ENCODE measurements around the gene RAB1B.

DNA sequence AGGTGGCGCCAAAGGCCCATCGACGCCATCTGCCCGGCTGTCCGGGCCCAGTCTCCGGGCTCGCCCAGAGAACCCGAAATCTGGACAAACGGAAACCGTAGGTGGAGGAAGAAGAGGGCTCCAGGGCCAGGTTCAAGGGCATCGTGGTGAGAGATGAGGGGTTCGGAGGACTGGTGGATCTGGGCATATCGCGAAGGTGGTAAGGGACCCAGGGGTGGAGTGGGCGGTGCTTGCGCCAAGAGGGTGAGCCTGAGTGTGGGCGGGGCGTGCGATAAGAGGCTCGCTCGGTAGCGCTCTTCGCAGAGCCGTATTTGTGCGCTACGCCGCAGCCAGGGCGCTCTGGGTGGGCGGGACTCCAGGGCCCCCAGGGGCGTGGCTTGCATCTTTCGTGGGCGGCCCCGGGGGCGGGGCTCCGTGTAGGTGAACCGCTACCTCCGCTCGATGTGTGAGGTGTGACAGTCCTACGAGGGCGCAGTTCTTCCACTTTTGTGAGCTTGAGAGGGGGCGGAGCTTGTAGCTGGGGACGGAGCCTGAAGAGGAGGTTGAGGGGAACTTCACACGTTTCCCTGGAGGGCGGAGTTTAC lies 43.6 kb downstream of the RAB1B start:
- TF ChIP-seq, protein P1, sequence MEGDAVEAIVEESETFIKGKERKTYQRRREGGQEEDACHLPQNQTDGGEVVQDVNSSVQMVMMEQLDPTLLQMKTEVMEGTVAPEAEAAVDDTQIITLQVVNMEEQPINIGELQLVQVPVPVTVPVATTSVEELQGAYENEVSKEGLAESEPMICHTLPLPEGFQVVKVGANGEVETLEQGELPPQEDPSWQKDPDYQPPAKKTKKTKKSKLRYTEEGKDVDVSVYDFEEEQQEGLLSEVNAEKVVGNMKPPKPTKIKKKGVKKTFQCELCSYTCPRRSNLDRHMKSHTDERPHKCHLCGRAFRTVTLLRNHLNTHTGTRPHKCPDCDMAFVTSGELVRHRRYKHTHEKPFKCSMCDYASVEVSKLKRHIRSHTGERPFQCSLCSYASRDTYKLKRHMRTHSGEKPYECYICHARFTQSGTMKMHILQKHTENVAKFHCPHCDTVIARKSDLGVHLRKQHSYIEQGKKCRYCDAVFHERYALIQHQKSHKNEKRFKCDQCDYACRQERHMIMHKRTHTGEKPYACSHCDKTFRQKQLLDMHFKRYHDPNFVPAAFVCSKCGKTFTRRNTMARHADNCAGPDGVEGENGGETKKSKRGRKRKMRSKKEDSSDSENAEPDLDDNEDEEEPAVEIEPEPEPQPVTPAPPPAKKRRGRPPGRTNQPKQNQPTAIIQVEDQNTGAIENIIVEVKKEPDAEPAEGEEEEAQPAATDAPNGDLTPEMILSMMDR (IDR thresholded peaks at IDR 0.05; ENCODE audit: low read depth, low read length, poor library complexity, severe bottlenecking): peak; percentile 97
- no peak for TF ChIP-seq EZH2phosphoT487 (IDR thresholded peaks at IDR 0.05; ENCODE audit: borderline replicate concordance, low read length)

Measured in DOHH2 (cell line).